ENCODE measurements around the gene TAPBP.

DNA sequence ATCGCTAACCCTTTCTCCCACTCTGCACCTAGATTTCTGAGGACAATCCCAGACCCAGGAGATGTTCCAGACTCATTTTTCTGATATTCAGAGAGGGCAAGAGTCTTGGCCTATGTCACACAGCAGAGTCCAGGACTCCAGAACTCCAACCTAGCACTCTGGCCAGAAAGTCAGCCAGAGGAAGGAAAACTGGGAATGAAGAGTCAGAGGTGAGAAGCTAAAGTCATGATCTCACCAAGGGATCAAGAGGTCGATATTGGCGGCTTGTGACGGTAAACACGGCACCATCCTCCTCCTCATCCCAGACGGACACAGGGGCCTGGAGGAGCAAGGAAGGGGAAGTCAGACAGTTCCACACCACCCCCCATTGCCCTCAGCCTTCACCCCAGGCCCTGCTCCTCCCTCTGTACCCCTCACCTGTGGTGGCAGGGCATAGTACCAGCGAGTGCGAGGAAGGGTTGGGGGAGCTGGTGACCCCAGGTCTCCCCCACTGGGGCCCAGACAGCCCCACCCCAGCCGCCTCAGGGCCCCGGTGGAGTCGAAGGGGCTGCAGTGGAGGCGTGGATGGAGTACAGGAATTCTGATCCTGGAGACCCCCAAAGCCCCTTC is 17.0 kb downstream of the TAPBP start:
- TF ChIP-seq EP300 (IDR thresholded peaks at IDR 0.05; ENCODE audit: borderline replicate concordance) (no peak), TAF1 (IDR thresholded peaks at IDR 0.05; ENCODE audit: low read depth) (no peak), CEBPB (IDR thresholded peaks at IDR 0.05) (no peak), EGR1 (IDR thresholded peaks at IDR 0.05) (no peak), RAD21 (IDR thresholded peaks at IDR 0.05; ENCODE audit: low read depth) (no peak), YY1 (IDR thresholded peaks at IDR 0.05; ENCODE audit: low read depth) (no peak), CREB1 (IDR thresholded peaks at IDR 0.05; ENCODE audit: low read depth) (no peak), NFIC (IDR thresholded peaks at IDR 0.05) (no peak), TEAD4 (IDR thresholded peaks at IDR 0.05) (no peak), FOXM1 (IDR thresholded peaks at IDR 0.05; ENCODE audit: borderline replicate concordance, low read depth) (no peak)
- TF ChIP-seq, protein P1, sequence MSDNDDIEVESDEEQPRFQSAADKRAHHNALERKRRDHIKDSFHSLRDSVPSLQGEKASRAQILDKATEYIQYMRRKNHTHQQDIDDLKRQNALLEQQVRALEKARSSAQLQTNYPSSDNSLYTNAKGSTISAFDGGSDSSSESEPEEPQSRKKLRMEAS (IDR thresholded peaks at IDR 0.05): no peak
- TF ChIP-seq, protein P2, sequence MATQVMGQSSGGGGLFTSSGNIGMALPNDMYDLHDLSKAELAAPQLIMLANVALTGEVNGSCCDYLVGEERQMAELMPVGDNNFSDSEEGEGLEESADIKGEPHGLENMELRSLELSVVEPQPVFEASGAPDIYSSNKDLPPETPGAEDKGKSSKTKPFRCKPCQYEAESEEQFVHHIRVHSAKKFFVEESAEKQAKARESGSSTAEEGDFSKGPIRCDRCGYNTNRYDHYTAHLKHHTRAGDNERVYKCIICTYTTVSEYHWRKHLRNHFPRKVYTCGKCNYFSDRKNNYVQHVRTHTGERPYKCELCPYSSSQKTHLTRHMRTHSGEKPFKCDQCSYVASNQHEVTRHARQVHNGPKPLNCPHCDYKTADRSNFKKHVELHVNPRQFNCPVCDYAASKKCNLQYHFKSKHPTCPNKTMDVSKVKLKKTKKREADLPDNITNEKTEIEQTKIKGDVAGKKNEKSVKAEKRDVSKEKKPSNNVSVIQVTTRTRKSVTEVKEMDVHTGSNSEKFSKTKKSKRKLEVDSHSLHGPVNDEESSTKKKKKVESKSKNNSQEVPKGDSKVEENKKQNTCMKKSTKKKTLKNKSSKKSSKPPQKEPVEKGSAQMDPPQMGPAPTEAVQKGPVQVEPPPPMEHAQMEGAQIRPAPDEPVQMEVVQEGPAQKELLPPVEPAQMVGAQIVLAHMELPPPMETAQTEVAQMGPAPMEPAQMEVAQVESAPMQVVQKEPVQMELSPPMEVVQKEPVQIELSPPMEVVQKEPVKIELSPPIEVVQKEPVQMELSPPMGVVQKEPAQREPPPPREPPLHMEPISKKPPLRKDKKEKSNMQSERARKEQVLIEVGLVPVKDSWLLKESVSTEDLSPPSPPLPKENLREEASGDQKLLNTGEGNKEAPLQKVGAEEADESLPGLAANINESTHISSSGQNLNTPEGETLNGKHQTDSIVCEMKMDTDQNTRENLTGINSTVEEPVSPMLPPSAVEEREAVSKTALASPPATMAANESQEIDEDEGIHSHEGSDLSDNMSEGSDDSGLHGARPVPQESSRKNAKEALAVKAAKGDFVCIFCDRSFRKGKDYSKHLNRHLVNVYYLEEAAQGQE (IDR thresholded peaks at IDR 0.05; ENCODE audit: low read depth): no peak
